SK-N-SH treated with all-trans-retinoic acid at 6 μM for 48 hours (cell line): ENCODE measurements around the gene FOXC1.

Experiments
- ATAC-seq: fragments of 200-7000 bp; cut with Tn5 transposase; 3 replicates; pipeline ENCODE4 v1.9.1; 2020; ENCODE audit warnings: mild to moderate bottlenecking, moderate library complexity
- ARNTL ChIP-seq: fragments of 450-650 bp; formaldehyde crosslinking; IDR thresholded peaks from 2 replicates; pipeline ENCODE4 v1.5.0; 2020; ENCODE audit warnings: low read depth, mild to moderate bottlenecking, moderate library complexity, borderline replicate concordance
- BACH2 ChIP-seq: fragments of 250-450 bp; sonication (Bioruptor Pico); IDR thresholded peaks from 2 replicates; pipeline ENCODE4 v1.9.0; 2021; ENCODE audit warnings: mild to moderate bottlenecking, borderline replicate concordance
- CREB5 ChIP-seq: fragments of 250-450 bp; sonication (Bioruptor Pico); IDR thresholded peaks from 2 replicates; pipeline ENCODE4 v1.5.1; 2020; ENCODE audit warnings: low read depth, mild to moderate bottlenecking, moderate library complexity
- CSDC2 ChIP-seq: fragments of 250-450 bp; sonication (Bioruptor Pico); IDR thresholded peaks from 2 replicates; pipeline ENCODE4 v1.5.0; 2020; ENCODE audit warnings: mild to moderate bottlenecking, moderate library complexity
- ESRRG ChIP-seq: fragments of 250-450 bp; sonication (Bioruptor Pico); IDR thresholded peaks from 2 replicates; pipeline ENCODE4 v1.6.1; 2021; ENCODE audit warnings: mild to moderate bottlenecking
- GLIS3 ChIP-seq: fragments of 250-450 bp; sonication (Bioruptor Pico); IDR thresholded peaks from 2 replicates; pipeline ENCODE4 v1.5.0; 2020; ENCODE audit warnings: mild to moderate bottlenecking, moderate library complexity
- ISL1 ChIP-seq: fragments of 250-450 bp; sonication (Bioruptor Pico); IDR thresholded peaks from 2 replicates; pipeline ENCODE4 v2.1.2; 2022; ENCODE audit warnings: mild to moderate bottlenecking, moderate library complexity
- OSR1 ChIP-seq: fragments of 250-450 bp; sonication (Bioruptor Pico); IDR thresholded peaks from 2 replicates; pipeline ENCODE4 v1.8.0; 2022; ENCODE audit warnings: moderate library complexity, mild to moderate bottlenecking, inconsistent platforms
- PATZ1 ChIP-seq: fragments of 250-450 bp; sonication (Bioruptor Pico); IDR thresholded peaks from 2 replicates; pipeline ENCODE4 v1.8.0; 2020; ENCODE audit warnings: mild to moderate bottlenecking, moderate library complexity, borderline replicate concordance
- POU6F1 ChIP-seq: fragments of 250-450 bp; sonication (Bioruptor Pico); IDR thresholded peaks from 2 replicates; pipeline ENCODE4 v1.8.0; 2021; ENCODE audit warnings: low read depth, mild to moderate bottlenecking, moderate library complexity, borderline replicate concordance
- PPARA ChIP-seq: fragments of 250-450 bp; sonication (Bioruptor Pico); IDR thresholded peaks from 2 replicates; pipeline ENCODE4 v1.5.0; 2020; ENCODE audit warnings: mild to moderate bottlenecking, borderline replicate concordance
- RARB ChIP-seq: fragments of 250-450 bp; sonication (Bioruptor Pico); IDR thresholded peaks from 2 replicates; pipeline ENCODE4 v1.8.0; 2021; ENCODE audit warnings: mild to moderate bottlenecking, moderate library complexity
- TCF4 ChIP-seq: fragments of 250-450 bp; sonication (Bioruptor Pico); IDR thresholded peaks from 2 replicates; pipeline ENCODE4 v1.8.0; 2021; ENCODE audit warnings: mild to moderate bottlenecking, moderate library complexity, borderline replicate concordance
- TOX ChIP-seq: fragments of 250-450 bp; sonication (Bioruptor Pico); IDR thresholded peaks from 2 replicates; pipeline ENCODE4 v1.8.0; 2021; ENCODE audit warnings: mild to moderate bottlenecking, moderate library complexity, borderline replicate concordance
- TSHZ2 ChIP-seq: fragments of 250-450 bp; sonication (Bioruptor Pico); IDR thresholded peaks from 2 replicates; pipeline ENCODE4 v1.5.0; 2020; ENCODE audit warnings: mild to moderate bottlenecking, moderate library complexity
- ZC3H10 ChIP-seq: fragments of 250-450 bp; sonication (Bioruptor Pico); IDR thresholded peaks from 2 replicates; pipeline ENCODE4 v1.5.1; 2021; ENCODE audit warnings: mild to moderate bottlenecking, moderate library complexity
- ZFP3 ChIP-seq: fragments of 250-450 bp; sonication (Bioruptor Pico); IDR thresholded peaks from 2 replicates; pipeline ENCODE4 v1.5.0; 2020; ENCODE audit warnings: mild to moderate bottlenecking, moderate library complexity
- ZFP30 ChIP-seq: fragments of 450-650 bp; formaldehyde crosslinking; IDR thresholded peaks from 2 replicates; pipeline ENCODE4 v1.5.0; 2022; ENCODE audit warnings: mild to moderate bottlenecking, moderate library complexity
- ZNF565 ChIP-seq: fragments of 450-650 bp; formaldehyde crosslinking; conservative IDR thresholded peaks from 2 replicates; pipeline ENCODE4 v1.5.0; 2020; ENCODE audit warnings: low read depth, mild to moderate bottlenecking, moderate library complexity
- ZNF70 ChIP-seq: fragments of 450-650 bp; formaldehyde crosslinking; IDR thresholded peaks from 2 replicates; pipeline ENCODE4 v1.5.0; 2020; ENCODE audit warnings: mild to moderate bottlenecking, moderate library complexity
- ZNF8 ChIP-seq: fragments of 450-650 bp; formaldehyde crosslinking; IDR thresholded peaks from 2 replicates; pipeline ENCODE4 v1.5.0; 2020; ENCODE audit warnings: mild to moderate bottlenecking, moderate library complexity
- TF ChIP-seq, protein P1 (sequence below): fragments of 250-450 bp; sonication (Bioruptor Pico); IDR thresholded peaks from 2 replicates; pipeline ENCODE4 v1.5.1; 2021; ENCODE audit warnings: mild to moderate bottlenecking, moderate library complexity

FOXC1 gene

DNA sequence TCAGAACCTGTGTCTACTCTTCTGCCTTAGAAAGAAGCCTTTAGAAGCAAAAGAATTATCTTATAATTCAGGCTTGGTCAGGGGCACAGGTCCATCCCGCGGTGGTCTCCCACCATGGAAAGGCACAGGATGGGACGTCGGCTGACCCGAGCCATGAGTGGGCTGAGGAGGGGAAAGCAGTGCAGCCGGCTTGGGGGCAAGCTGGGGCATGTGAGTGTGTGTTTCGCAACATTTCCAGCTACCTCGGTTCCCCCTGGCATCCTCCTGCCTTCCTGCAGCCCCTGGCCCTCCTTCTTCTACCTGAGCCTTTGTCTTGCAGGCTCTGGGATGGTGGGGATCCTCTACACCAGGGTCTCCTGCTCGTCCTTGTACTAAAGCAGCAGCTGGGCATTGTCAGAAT, 29.1 kb upstream of the FOXC1 start:
- no peak for ATAC-seq
- no peak for TF ChIP-seq ESRRG (CRISPR knock-in tag)
- no peak for TF ChIP-seq CSDC2 (CRISPR knock-in tag)
- no peak for TF ChIP-seq ZC3H10
- no peak for TF ChIP-seq PPARA (CRISPR knock-in tag)
- no peak for TF ChIP-seq GLIS3 (CRISPR knock-in tag)

DNA sequence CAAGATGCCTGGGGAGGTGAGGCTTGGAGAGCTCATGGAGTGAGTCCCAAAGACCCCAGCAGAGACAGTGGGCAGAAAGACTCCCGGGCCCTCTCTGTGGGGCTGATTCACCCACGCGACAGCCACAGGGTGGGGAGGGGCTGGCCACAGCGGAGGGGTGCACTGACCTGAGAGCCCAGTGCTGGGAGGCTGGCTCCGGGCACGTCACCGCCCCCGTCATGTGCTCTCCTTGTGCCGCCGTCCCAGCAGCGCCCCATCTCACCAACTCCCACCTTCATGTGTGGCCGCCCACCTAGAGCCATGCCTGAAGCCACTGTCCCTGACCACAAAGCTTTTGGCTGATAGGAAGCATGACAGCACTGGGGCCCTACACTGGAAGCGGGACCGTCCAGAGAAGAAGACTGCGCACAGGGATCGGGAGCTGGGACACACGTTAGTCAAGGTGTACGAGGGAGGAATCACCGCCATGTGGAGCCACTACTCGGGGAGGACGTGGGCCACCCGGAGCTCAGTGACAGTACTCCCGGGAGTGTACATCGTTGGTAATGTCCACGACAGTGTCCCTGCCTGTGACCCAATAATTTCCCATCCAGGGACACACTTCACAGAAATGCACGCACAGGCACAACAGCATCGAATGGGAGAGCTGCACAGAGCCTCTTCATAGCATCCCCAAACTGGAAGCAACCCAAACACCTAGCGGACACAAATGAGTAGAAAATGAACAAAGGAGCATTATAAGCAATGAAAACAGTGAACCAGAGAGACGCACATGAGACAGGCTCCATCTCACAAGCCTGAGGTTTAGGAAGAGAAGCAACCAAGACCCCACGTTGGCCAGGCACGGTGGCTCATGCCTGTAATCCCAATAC, 28.4 kb upstream of the FOXC1 start:
- TF ChIP-seq ZNF8 (CRISPR knock-in tag) (no peak), CREB5 (CRISPR knock-in tag) (no peak), CSDC2 (CRISPR knock-in tag) (no peak), POU6F1 (CRISPR knock-in tag) (no peak), BACH2 (CRISPR knock-in tag) (no peak), PATZ1 (CRISPR knock-in tag) (no peak), ARNTL (CRISPR knock-in tag) (no peak), RARB (CRISPR knock-in tag) (no peak), TCF4 (CRISPR knock-in tag) (no peak), ZC3H10 (no peak), GLIS3 (CRISPR knock-in tag) (no peak), TOX (CRISPR knock-in tag) (no peak), ESRRG (CRISPR knock-in tag) (no peak), ZFP30 (CRISPR knock-in tag) (no peak), ZFP3 (CRISPR knock-in tag) (no peak), OSR1 (no peak), PPARA (CRISPR knock-in tag) (no peak), ISL1 (no peak), TSHZ2 (CRISPR knock-in tag) (no peak)
- TF ChIP-seq, protein P1, sequence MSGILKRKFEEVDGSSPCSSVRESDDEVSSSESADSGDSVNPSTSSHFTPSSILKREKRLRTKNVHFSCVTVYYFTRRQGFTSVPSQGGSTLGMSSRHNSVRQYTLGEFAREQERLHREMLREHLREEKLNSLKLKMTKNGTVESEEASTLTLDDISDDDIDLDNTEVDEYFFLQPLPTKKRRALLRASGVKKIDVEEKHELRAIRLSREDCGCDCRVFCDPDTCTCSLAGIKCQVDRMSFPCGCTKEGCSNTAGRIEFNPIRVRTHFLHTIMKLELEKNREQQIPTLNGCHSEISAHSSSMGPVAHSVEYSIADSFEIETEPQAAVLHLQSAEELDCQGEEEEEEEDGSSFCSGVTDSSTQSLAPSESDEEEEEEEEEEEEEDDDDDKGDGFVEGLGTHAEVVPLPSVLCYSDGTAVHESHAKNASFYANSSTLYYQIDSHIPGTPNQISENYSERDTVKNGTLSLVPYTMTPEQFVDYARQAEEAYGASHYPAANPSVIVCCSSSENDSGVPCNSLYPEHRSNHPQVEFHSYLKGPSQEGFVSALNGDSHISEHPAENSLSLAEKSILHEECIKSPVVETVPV (CRISPR knock-in tag): no peak
- ATAC-seq: no peak

GRCh38 chr6:1584146-1584545, 25.6 kb upstream of the FOXC1 start:
- no peak for ATAC-seq
- TF ChIP-seq ARNTL (CRISPR knock-in tag) (no peak), ZNF565 (no peak), GLIS3 (CRISPR knock-in tag) (no peak), CREB5 (CRISPR knock-in tag) (no peak), RARB (CRISPR knock-in tag) (no peak), ZFP3 (CRISPR knock-in tag) (no peak), PATZ1 (CRISPR knock-in tag) (no peak), ZNF70 (CRISPR knock-in tag) (no peak), ISL1 (no peak)
